Activated CD8-positive, alpha-beta memory T cell treated with anti-CD3 and anti-CD28 coated beads for 24 hours (primary cell): ENCODE results near the gene KIAA1328.
"Not testable (repeated sequence)": the region's sequence is repeated elsewhere in the genome, so short reads cannot be mapped to it uniquely, and the experiment has no call there.

Experiments
- DNase-seq: peaks from one replicate; pipeline ENCODE4 v3.0.0-alpha.2; 2020

KIAA1328 gene

GRCh38 chr18:36828157-36828629, 734 bp upstream of the KIAA1328 start:
- DNase-seq, result no peak

DNA sequence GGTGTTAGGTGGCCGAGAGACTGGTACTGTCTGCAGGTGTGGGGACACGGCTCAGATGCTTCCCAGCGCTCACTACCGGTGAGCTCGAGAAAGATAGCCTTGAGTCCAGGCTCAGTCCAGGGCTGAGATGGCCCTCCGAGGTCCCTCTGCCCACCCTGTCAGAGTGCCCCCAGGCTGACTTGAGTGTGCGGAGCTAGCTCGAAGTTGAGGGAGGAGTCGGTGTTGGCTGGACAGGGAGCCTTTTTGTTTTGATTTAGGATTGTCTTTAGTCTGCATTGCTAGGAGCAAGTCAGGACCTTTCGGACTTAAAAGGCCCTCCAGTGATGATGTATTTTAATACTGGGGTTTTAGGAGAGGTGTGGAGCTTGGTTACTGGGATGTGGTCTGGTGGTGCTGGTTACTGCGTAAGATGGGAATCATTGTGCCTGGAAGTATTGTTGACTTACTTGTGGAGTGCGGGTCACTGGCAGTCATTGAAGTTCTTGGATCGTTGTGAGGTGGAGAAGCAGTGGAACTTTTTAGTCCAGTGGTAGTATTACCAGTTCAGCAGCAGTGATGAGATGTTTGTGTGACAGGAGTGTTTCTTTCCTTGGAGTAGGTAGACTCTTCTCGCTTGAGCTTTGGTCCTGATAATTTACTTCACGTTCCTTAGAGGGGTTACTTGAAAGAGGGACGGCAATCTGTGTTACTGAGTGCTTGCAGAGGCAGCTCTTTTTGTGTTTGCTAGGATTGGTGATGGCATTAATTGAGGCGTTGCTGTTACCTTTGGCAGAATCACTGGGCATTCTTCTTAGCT, 633 bp downstream of the KIAA1328 start:
- DNase-seq, result no peak

DNA sequence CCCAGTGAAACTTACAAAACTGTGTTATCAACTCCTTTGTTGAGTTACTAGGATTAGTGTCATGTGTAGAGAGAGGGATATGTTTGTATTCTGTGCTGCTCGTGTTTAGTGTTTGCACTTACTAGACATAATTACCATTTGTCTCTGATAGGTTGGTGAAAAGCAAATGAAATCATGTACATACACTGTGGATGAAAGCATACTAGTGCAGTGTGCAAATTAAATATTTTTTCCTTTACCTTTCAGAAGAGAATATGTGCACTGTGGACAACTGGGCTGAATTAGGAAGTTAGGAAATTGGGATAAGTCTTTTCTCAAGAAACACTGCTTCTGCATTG, 1.2 kb downstream of the KIAA1328 start:
- DNase-seq, result no peak

DNA sequence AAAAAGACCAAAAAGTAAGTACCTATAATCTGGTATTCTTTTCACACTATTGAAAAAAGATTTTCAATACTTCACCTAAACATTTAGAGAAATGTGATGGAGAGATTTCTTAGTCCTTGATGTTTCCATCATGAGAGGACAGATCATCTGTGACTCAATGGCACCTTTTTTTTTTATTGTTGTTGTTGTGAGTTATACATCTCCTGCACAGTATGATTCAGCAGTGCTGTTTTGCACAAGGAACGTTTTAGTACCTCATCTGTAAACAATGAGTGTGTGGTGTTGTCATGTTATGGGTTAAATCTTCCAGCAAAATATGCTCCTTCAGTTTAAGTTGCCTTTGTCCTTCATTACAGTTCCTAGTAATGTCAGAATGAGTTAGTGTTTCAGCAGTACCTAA, 2.2 kb downstream of the KIAA1328 start:
- no peak for DNase-seq

DNA sequence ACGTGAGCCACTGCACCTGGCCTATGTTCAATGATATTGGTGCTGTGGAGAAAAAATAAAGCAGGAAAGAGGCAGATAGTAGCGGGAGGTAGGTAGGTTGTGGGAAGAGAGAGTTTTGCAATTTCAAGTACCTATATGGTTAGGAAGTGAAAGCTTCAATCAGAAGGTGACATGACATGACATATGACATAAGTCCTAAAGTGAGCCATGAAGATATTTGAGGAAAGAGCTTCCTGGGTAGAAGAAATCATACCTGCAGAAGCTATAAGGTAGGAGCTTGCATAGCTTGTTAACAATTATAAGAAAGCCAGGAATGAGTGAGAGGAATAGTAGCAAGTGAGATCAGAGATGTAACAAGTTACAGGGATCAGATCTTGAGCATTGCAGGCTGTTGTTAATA, 4.2 kb downstream of the KIAA1328 start:
- no peak for DNase-seq

GRCh38 chr18:36835927-36836326, 7.0 kb downstream of the KIAA1328 start:
- no peak for DNase-seq

- DNase-seq, result no peak
Measured at GRCh38 chr18:36839835-36840234, 10.9 kb downstream of the KIAA1328 start.

GRCh38 chr18:36843199-36843598, 14.3 kb downstream of the KIAA1328 start:
- no peak for DNase-seq

- DNase-seq, result no peak
Measured at GRCh38 chr18:36843784-36844183, 14.9 kb downstream of the KIAA1328 start.

GRCh38 chr18:36848609-36849008, 19.7 kb downstream of the KIAA1328 start:
- no peak for DNase-seq

- no peak for DNase-seq
Measured at GRCh38 chr18:36849288-36850006, 20.5 kb downstream of the KIAA1328 start.

DNA sequence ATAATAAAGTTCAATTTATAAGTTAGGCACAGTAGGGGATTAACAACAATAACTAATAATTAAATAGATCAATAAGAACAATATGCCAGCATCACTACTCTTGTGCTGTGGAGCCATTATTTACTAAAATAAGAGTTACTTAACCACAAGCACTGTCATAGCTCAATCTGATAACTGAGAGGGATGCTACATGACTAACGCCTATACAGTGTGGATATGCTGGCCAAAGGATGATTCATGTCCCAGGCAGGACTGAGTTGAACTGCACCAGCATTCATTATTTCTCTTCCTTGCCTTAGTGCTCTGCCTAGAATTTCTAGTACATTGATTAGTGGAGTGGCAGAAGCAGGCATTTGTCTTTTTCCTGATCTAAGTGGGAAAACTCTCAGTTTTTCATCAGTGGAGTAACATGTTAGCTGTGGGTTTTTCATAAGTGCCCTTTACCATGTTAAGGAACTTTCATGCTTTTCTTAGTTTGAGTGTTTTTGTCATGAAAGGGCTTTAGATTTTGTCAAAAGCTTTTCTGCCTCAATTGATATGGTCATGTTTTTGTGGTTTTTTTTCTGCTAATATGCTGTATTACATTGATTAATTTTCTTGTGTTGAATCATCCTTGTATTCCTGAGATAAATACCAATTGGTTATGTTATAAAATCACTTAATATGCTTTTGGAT, 21.7 kb downstream of the KIAA1328 start:
- no peak for DNase-seq

- DNase-seq, result no peak
Measured at GRCh38 chr18:36851202-36851590, 22.3 kb downstream of the KIAA1328 start.

DNA sequence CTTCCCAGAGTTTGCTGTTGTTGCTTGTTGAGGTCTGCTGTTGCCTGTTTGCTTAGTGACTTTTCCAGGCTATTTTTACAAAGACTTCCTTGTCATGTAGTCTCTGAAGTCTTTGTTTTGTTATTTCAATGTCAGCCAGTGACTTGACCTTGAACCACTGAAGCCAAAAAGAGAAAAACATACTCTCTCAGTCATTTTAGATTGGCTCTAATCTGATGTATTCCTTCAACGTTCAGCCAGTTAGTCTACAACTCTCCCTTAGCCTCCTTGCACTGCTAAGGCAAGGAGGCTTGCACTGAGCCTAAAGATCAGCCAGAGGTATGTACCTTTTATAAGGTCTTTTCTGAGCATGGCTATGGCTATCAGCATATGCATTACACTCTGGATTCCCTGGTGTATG, 27.9 kb downstream of the KIAA1328 start:
- DNase-seq, result no peak

DNA sequence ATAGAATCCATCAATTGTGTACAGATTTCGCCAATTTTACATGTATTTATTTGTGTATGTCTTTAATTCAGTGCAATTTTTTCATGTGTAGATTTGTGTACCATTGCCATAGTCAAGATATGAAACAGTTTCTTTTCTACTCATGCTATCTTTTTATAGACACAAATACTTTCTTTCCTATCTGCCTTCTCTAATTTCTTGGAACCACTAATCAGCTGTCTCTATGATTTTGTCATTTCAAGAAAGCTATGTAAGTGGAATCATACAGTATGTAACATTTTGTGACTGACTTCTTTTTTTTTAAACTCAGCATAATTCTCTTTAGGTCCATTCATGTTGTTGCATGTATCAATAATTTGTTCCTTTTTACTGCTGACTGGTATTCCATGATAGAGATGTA, 33.3 kb downstream of the KIAA1328 start:
- no peak for DNase-seq

- no peak for DNase-seq
Measured at GRCh38 chr18:36867056-36867455, 38.1 kb downstream of the KIAA1328 start.

- DNase-seq, result no peak
Measured at GRCh38 chr18:36871801-36872200, 42.9 kb downstream of the KIAA1328 start.

GRCh38 chr18:36872329-36872728, 43.4 kb downstream of the KIAA1328 start:
- no peak for DNase-seq

DNA sequence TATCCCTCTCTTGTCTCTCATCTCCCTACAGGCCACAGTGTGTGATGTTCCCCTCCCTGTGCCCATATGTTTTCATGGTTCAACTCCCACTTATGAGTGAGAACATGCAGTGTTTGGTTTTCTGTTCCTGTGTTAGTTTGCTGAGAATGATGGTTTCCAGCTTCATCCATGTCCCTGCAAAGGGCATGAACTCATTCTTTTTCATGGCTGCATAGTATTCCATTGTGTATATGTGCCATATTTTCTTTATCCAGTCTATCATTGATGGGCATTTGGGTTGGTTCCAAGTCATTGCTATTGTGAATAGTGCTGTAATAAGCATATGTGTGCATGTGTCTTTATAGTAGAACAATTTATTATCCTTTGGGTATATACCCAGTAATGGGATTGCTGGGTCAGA, 44.9 kb downstream of the KIAA1328 start:
- DNase-seq, result not testable (repeated sequence)

DNA sequence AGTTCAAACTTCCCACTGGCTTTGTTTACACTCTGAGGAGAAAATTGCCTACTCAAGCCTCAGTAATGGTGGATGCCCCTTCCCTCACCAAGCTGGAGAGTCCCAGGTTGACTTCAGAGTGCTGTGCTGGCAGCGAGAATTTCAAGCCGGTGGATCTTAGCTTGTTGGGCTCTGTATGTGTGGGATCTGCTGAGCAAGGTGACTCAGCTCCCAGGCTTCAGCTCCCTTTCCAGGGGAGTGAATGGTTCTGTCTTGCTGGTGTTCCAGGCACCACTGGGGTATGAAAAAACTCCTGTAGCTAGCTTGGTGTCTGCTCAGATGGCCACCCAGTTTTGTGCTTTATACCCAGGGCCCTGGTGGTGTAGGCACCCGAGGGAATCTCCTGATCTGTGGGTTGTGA, 50.9 kb downstream of the KIAA1328 start:
- DNase-seq, result not testable (repeated sequence)

DNA sequence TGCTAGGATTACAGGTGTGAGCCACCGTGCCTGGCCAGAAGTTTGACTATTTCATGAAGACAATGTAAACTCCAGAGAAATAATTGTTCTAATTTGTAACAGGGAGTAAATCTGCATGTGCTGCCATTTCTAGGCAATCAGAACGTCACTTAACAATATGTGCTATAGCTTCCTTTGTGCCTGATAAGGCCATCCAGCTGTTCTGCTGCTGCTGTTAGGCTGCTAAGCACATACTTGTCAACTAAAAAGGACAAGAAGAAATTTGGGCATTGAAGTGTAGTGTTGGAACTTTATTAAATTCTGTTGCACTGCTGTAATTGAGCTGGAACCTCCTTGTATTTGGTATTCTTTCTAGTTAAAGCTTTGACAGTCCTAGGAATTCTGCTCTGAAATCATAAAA, 57.1 kb downstream of the KIAA1328 start:
- no peak for DNase-seq

DNA sequence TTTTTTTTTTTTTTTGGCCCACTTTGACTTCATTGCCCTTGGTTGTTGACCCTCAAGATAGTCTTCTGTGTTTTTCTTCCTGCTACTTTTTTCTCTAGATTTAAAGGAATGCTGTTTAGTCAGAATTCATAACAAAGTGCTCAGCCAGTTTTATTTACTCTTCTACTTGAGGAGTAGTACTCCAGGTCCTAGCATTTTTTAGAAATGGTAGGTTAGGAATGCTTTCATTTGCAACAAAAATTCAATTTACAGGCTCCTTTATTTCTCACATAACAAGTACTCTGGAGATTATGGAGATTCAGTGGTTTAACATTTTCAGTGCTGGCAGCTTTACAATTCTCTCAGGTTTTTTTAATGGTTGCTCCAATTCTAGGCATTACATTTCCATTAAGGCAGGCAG, 58.2 kb downstream of the KIAA1328 start:
- DNase-seq, result no peak

GRCh38 chr18:36887864-36888263, 58.9 kb downstream of the KIAA1328 start:
- no peak for DNase-seq

DNA sequence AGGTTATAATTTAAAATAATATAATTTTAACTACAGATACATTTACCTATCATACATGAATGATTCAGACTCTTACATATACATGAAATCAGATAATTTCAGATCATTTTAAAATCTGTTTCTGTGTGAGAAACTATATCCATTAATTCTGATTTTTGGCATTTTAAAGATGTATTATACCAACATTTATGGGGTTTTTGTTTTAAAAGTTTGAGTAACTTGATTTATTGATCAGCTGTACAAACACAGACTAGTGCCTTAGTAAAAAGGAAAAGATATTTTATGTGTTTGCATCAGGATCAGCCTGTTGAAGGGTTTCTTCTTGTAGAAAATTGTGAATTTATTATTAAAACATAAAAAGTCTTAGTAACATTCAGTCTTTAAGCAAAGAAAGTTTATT, 59.9 kb downstream of the KIAA1328 start:
- no peak for DNase-seq
